Measurements from ENCODE around the gene ACSS1.

ACSS1 gene

GRCh38 chr20:25058051-25058846 lies at the start of gene ACSS1:
TSS of gene ACSS1 (minus strand) at chr20:25058139. CDS start at chr20:25058102, 37 bp downstream.
- ATAC-seq (ENCODE audit: low read depth) (peak; percentile 69), DNase-seq (ENCODE audit: low spot score in 2 of 2) (peak; percentile 72 to 78)
- Mint-ChIP-seq H3K36me3 (peaks cover 4% of the 10 kb centered on the region), H3K4me3 (peak within 1 kb of the TSS; percentile 87), H3K9me3 (no peaks in the 10 kb centered on the region), H3K27me3 (no peaks in the 10 kb centered on the region), H3K4me1 (peaks cover 43% of the 10 kb centered on the region), H3K27ac (peak within 1 kb of the TSS; percentile 89)

GRCh38 chr20:25103526-25103925 lies 45.6 kb upstream of the ACSS1 start:
- H3K4me1 Mint-ChIP-seq = no peaks in the 10 kb centered on the region
- H3K4me3 Mint-ChIP-seq = no peak overlapping the region
- no peaks in the 10 kb centered on the region for H3K9me3 Mint-ChIP-seq
- no peaks in the 10 kb centered on the region for H3K36me3 Mint-ChIP-seq
- peaks cover 18% of the 10 kb centered on the region for H3K27me3 Mint-ChIP-seq
- DNase-seq (ENCODE audit: low spot score in 2 of 2) (no peak), ATAC-seq (ENCODE audit: low read depth) (no peak)
- no peak overlapping the region for H3K27ac Mint-ChIP-seq

- H3K9me3 Mint-ChIP-seq = no peaks in the 10 kb centered on the region
- ATAC-seq (ENCODE audit: low read depth) (no peak), DNase-seq (ENCODE audit: low spot score in 2 of 2) (no peak)
- no peak overlapping the region for H3K27ac Mint-ChIP-seq
- no peaks in the 10 kb centered on the region for H3K4me1 Mint-ChIP-seq
- peaks cover 11% of the 10 kb centered on the region for H3K27me3 Mint-ChIP-seq
- H3K4me3 Mint-ChIP-seq = no peak overlapping the region
- no peaks in the 10 kb centered on the region for H3K36me3 Mint-ChIP-seq
Measured at GRCh38 chr20:25100914-25101313, 43.0 kb upstream of the ACSS1 start.

- H3K9me3 Mint-ChIP-seq = no peaks in the 10 kb centered on the region
- ATAC-seq (ENCODE audit: low read depth) = no peak
- peaks cover 10% of the 10 kb centered on the region for H3K27me3 Mint-ChIP-seq
- no peak overlapping the region for H3K4me3 Mint-ChIP-seq
- H3K27ac Mint-ChIP-seq = no peak overlapping the region
- no peaks in the 10 kb centered on the region for H3K36me3 Mint-ChIP-seq
- no peak for DNase-seq (ENCODE audit: low spot score in 2 of 2)
- H3K4me1 Mint-ChIP-seq = no peaks in the 10 kb centered on the region
Measured at GRCh38 chr20:25099601-25100140, 41.7 kb upstream of the ACSS1 start.

GRCh38 chr20:25097498-25097897 lies 39.6 kb upstream of the ACSS1 start:
- Mint-ChIP-seq H3K27ac (no peak overlapping the region), H3K9me3 (no peaks in the 10 kb centered on the region), H3K36me3 (no peaks in the 10 kb centered on the region), H3K27me3 (peaks cover 6% of the 10 kb centered on the region), H3K4me1 (no peaks in the 10 kb centered on the region), H3K4me3 (no peak overlapping the region)
- ATAC-seq (ENCODE audit: low read depth) (no peak), DNase-seq (ENCODE audit: low spot score in 2 of 2) (no peak)

GRCh38 chr20:25090492-25091429 lies 32.8 kb upstream of the ACSS1 start:
- no peaks in the 10 kb centered on the region for H3K36me3 Mint-ChIP-seq
- H3K27me3 Mint-ChIP-seq = peaks cover 32% of the 10 kb centered on the region
- ATAC-seq (ENCODE audit: low read depth) = peak; percentile 66
- H3K9me3 Mint-ChIP-seq = no peaks in the 10 kb centered on the region
- H3K4me1 Mint-ChIP-seq = peaks cover 2% of the 10 kb centered on the region
- no peak for DNase-seq (ENCODE audit: low spot score in 2 of 2)
- no peak overlapping the region for H3K27ac Mint-ChIP-seq
- no peak overlapping the region for H3K4me3 Mint-ChIP-seq

- Mint-ChIP-seq H3K4me1 (peaks cover 2% of the 10 kb centered on the region), H3K27ac (no peak overlapping the region), H3K4me3 (no peak overlapping the region), H3K9me3 (no peaks in the 10 kb centered on the region), H3K36me3 (no peaks in the 10 kb centered on the region), H3K27me3 (peaks cover 34% of the 10 kb centered on the region)
- ATAC-seq (ENCODE audit: low read depth) (no peak), DNase-seq (ENCODE audit: low spot score in 2 of 2) (no peak)
Measured at GRCh38 chr20:25089662-25090061, 31.7 kb upstream of the ACSS1 start.

GRCh38 chr20:25089096-25089495 lies 31.2 kb upstream of the ACSS1 start:
- no peak for DNase-seq (ENCODE audit: low spot score in 2 of 2)
- Mint-ChIP-seq H3K9me3 (no peaks in the 10 kb centered on the region), H3K4me3 (no peak overlapping the region), H3K36me3 (no peaks in the 10 kb centered on the region), H3K4me1 (peaks cover 2% of the 10 kb centered on the region), H3K27me3 (peaks cover 34% of the 10 kb centered on the region), H3K27ac (no peak overlapping the region)
- no peak for ATAC-seq (ENCODE audit: low read depth)

- H3K4me1 Mint-ChIP-seq = peaks cover 5% of the 10 kb centered on the region
- no peak for DNase-seq (ENCODE audit: low spot score in 2 of 2)
- peaks cover 36% of the 10 kb centered on the region for H3K27me3 Mint-ChIP-seq
- no peak overlapping the region for H3K4me3 Mint-ChIP-seq
- H3K9me3 Mint-ChIP-seq = no peaks in the 10 kb centered on the region
- no peaks in the 10 kb centered on the region for H3K36me3 Mint-ChIP-seq
- no peak overlapping the region for H3K27ac Mint-ChIP-seq
- no peak for ATAC-seq (ENCODE audit: low read depth)
Measured at GRCh38 chr20:25088267-25088666, 30.3 kb upstream of the ACSS1 start.

GRCh38 chr20:25087186-25087929 lies 29.4 kb upstream of the ACSS1 start:
- Mint-ChIP-seq H3K4me3 (no peak overlapping the region), H3K27me3 (peaks cover 36% of the 10 kb centered on the region), H3K9me3 (no peaks in the 10 kb centered on the region), H3K4me1 (peaks cover 5% of the 10 kb centered on the region), H3K27ac (no peak overlapping the region), H3K36me3 (no peaks in the 10 kb centered on the region)
- DNase-seq (ENCODE audit: low spot score in 2 of 2) = no peak
- no peak for ATAC-seq (ENCODE audit: low read depth)

- DNase-seq (ENCODE audit: low spot score in 2 of 2) = no peak
- H3K9me3 Mint-ChIP-seq = no peaks in the 10 kb centered on the region
- peaks cover 37% of the 10 kb centered on the region for H3K27me3 Mint-ChIP-seq
- ATAC-seq (ENCODE audit: low read depth) = no peak
- H3K36me3 Mint-ChIP-seq = no peaks in the 10 kb centered on the region
- H3K27ac Mint-ChIP-seq = no peak overlapping the region
- peaks cover 5% of the 10 kb centered on the region for H3K4me1 Mint-ChIP-seq
- no peak overlapping the region for H3K4me3 Mint-ChIP-seq
Measured at GRCh38 chr20:25085756-25086495, 28.0 kb upstream of the ACSS1 start.

- peaks cover 3% of the 10 kb centered on the region for H3K4me1 Mint-ChIP-seq
- H3K27ac Mint-ChIP-seq = no peak overlapping the region
- no peak overlapping the region for H3K4me3 Mint-ChIP-seq
- H3K9me3 Mint-ChIP-seq = no peaks in the 10 kb centered on the region
- H3K27me3 Mint-ChIP-seq = peaks cover 40% of the 10 kb centered on the region
- no peak for DNase-seq (ENCODE audit: low spot score in 2 of 2)
- no peaks in the 10 kb centered on the region for H3K36me3 Mint-ChIP-seq
- no peak for ATAC-seq (ENCODE audit: low read depth)
Measured at GRCh38 chr20:25084626-25085187, 26.8 kb upstream of the ACSS1 start.

All from memory B cell (primary cell).